Measurements from ENCODE around the gene TTC32. TPM values are rescaled to one million over a fixed set of nuclear protein-coding genes. Genes with fewer than 3 reads are reported as not detected.
"Not testable (repeated sequence)": the region's sequence is repeated elsewhere in the genome, so short reads cannot be mapped to it uniquely, and the experiment has no call there.

TTC32 gene
- total RNA-seq, 1 donor from 2014 or later = 2.7 TPM

GRCh38 chr2:19902216-19902740 lies 495 bp upstream of the TTC32 start:
- DNase-seq (ENCODE audit: missing footprints) (no peak), ATAC-seq (peak; percentile 7)
- intact Hi-C loops (cut with DNase I) = no loop called here

- no peak for DNase-seq (ENCODE audit: missing footprints)
- intact Hi-C loops (cut with DNase I) = no loop called here
- no peak for ATAC-seq
Observed at GRCh38 chr2:19900931-19901441, 797 bp downstream of the TTC32 start.

DNA sequence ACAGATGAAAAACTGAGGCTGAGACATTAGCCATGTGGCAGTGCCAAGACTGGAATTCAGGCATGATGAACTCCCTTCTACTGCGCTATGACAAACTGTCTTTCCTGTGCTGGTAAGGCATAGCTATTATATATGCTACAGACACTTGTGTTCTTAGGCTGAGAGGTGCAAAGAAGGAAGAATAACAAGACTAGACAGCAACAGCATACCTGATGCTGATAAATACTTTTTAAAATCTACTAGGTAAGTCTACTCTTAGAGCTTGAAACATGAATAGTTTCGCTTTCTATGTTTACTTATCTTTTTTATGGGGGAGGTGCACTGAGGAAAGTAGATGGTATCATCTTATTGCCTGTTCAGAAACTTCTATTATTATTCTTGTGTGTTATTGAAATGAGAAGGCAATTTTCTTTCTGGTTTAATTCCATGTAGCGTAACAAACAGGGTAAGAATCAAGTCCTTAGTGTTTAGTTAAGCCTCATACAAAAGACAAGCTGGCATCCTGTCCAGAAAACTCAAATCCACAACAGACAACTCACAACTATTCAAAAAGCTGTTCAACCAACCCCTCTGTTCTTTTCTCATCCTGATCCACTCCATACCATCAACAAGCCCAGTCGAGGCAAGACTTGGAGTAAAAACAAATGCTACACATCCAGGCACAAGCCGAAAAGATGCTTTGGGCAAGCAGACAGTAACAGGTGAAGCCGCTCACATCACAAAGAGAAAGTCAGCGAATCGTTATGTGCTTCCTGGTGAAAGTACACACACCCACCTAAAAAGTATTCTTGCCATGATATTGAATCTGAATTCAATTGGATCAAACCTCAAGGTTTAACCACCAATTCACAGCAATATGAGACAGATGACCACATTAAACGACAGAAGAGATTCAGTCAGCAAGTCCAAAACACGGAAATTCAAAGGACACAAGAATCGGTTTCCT lies 1.5 kb downstream of the TTC32 start:
- intact Hi-C loops (cut with DNase I) = no loop called here
- DNase-seq (ENCODE audit: missing footprints) = no peak
- ATAC-seq = no peak

GRCh38 chr2:19898592-19899329 lies 3.0 kb downstream of the TTC32 start:
- ATAC-seq = no peak
- no peak for DNase-seq (ENCODE audit: missing footprints)
- intact Hi-C loops (cut with DNase I) = no loop called here

- DNase-seq (ENCODE audit: missing footprints) (no peak), ATAC-seq (no peak)
- intact Hi-C loops (cut with DNase I) = no loop called here
Observed at GRCh38 chr2:19897623-19898245, 4.0 kb downstream of the TTC32 start.

DNA sequence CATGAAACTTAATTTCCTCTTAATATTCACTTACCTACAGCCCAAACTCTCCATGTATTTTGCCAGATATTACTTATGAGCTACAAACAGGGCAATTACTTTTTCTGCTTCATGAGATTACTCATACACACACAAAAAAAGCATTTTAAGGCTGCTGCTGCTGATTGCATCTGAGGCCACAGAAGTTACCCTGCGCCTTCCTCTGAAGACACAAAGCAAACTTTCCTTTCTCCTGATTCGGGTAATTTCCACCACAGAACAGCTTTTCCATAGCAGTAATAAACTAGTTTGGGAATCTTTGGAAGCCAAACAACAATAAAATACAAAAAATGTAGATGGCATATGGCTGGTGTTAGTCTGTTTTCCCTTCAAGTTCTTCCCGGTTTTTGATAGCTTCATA lies 6.2 kb downstream of the TTC32 start:
- intact Hi-C loops (cut with DNase I) = no loop called here
- DNase-seq (ENCODE audit: missing footprints) = no peak
- ATAC-seq = no peak

GRCh38 chr2:19894134-19894792 lies 7.5 kb downstream of the TTC32 start:
- DNase-seq (ENCODE audit: missing footprints) (no peak), ATAC-seq (no peak)
- intact Hi-C loops (cut with DNase I) = no loop called here

DNA sequence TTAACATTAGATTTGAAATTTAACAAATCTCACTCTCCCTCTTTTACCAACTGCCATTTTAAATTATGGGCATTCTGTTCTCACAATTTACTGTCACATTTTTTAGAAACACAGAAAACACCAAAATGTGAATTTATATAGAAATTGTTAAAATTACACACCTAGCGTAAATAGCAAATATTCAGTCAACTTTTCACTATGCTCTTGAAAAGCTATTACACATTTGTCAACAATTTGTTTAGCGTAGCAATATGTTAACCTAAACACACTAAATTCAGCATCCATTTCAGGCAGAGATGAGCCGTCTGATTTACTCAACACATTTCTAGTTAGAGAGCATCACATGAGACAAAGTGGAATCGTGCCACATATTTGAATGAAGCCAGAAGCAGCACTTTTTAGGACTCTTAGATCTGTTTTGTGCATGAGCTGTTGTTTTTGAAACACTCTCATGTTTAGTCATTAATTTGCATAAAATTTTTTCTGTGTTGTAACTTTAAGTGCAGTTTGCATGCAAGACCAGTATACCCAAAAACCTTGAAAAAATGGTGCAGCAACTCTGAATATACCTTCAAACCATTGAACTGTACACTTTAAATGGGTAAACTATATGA lies 8.2 kb downstream of the TTC32 start:
- intact Hi-C loops (cut with DNase I) = no loop called here
- ATAC-seq (no peak), DNase-seq (ENCODE audit: missing footprints) (no peak)

GRCh38 chr2:19891971-19892370 lies 9.8 kb downstream of the TTC32 start:
- intact Hi-C loops (cut with DNase I); ATAC-seq; DNase-seq (ENCODE audit: missing footprints): not testable (repeated sequence)

- ATAC-seq (no peak), DNase-seq (ENCODE audit: missing footprints) (no peak)
- intact Hi-C loops (cut with DNase I) = no loop called here
Observed at GRCh38 chr2:19890104-19890503, 11.7 kb downstream of the TTC32 start.

DNA sequence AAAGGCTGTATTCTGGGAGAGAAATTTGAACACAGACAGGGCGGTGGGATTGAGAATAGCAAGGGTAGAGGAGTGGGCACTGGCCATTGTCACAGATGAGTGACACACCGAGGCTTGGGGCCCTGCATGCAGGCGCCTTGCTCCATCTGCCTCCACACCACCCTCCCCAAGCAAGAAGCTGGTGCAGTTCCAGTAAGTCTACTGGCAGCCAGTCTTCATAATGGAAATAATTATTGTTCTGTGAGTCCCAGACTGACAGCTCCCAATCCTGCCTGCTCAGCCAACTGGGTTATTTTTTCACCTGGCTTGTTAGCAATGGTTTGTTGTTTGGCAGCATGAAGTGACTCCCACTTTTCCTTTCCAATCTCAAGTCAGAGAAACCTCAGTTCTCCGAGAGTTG lies 13.0 kb downstream of the TTC32 start:
- ATAC-seq = no peak
- DNase-seq (ENCODE audit: missing footprints) = no peak
- intact Hi-C loops (cut with DNase I) = no loop called here

GRCh38 chr2:19887510-19887909 lies 14.3 kb downstream of the TTC32 start:
- ATAC-seq = no peak
- no peak for DNase-seq (ENCODE audit: missing footprints)
- intact Hi-C loops (cut with DNase I) = loop anchor here (2.0 kb wide), 1 partner anchor 65 kb away; no protein-coding TSS in a partner anchor

DNA sequence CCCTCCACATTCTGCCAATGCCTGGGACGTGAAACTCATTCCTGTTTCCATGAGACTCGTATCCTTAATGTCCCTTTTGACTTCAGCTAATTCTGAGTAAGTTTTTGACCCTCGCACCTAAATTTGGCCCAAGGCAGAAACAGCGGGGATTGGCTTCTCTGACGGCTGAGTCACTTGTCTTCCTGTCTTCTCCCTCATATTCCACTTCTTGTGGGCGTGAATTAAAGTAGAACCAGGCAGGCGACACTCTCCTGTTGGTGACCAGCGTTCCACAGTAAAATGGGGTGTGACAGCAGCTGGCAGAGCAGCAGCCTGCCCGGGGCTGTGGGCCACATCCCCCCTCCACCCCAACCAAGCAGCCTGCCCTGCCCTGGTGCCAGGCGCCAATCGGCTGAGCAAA lies 15.5 kb downstream of the TTC32 start:
- no peak for ATAC-seq

GRCh38 chr2:19885791-19886190 lies 16.0 kb downstream of the TTC32 start:
- intact Hi-C loops (cut with DNase I) = loop anchor here (2.0 kb wide), 1 partner anchor 63 kb away; no protein-coding TSS in a partner anchor
- DNase-seq (ENCODE audit: missing footprints) = no peak
- ATAC-seq = no peak

More for the DNA sequence above, 15.5 kb downstream of the TTC32 start:
- intact Hi-C loops (cut with DNase I) = loop anchor here (2.0 kb wide), 1 partner anchor 63 kb away; no protein-coding TSS in a partner anchor
- DNase-seq (ENCODE audit: missing footprints) = no peak

DNA sequence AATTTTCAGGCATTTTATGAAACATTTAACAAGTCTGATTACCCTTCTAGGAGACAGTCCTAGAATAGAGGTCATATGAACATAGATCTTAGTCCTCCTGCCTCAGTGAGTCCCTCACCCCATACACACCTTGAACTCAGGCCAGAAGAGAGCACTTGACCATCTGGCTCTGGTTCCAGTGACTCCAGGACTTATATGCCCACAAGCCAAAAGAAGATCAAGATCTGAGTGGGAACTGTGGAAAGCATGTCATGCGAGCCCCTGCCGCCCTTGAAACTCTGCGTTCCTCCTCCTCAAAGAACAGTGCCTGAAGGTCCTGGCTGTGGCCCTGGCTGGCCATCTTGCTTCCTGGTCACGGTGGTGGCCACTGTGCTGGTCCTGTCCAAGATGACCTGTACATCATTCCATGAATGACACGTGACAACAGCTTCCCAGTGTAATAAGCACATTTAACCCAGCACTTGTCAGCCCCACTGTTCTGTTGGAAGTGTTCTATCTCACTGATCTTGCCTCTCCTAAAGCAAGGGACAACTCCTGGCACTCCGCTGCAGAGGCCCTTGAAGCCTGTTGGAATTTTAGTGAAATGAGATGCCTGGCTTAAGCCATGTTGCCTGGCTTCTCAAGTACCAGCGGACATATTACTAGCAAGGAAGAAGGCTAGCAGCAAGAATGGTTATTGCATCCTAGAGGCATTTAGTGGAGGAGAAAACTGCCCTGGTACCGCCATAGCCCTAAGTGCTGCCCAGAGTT lies 17.6 kb downstream of the TTC32 start:
- ATAC-seq (no peak), DNase-seq (ENCODE audit: missing footprints) (no peak)
- intact Hi-C loops (cut with DNase I) = no loop called here

GRCh38 chr2:19883486-19883885 lies 18.3 kb downstream of the TTC32 start:
- intact Hi-C loops (cut with DNase I) = no loop called here
- no peak for ATAC-seq

GRCh38 chr2:19882286-19882685 lies 19.5 kb downstream of the TTC32 start:
- intact Hi-C loops (cut with DNase I) = no loop called here
- ATAC-seq = no peak
- DNase-seq (ENCODE audit: missing footprints) = no peak

More at GRCh38 chr2:19883486-19883885, 18.3 kb downstream of the TTC32 start:
- DNase-seq (ENCODE audit: missing footprints) = no peak

Measured in Right ventricle myocardium inferior (tissue), 1 donor.